ENCODE data around the gene COX6A2. TPM values are rescaled to one million over a fixed set of nuclear protein-coding genes. Genes with fewer than 3 reads are reported as not detected.
A peak's percentile ranks its signal among the peaks of the same experiment; 100 is the strongest.
"Not testable (repeated sequence)": the region's sequence is repeated elsewhere in the genome, so short reads cannot be mapped to it uniquely, and the experiment has no call there.

The COX6A2 gene
- total and polyA plus RNA-seq, 7 experiments from 2014 or later: not detected

GRCh38 chr16:31453255-31454204, 25.4 kb upstream of the COX6A2 start:
- intact Hi-C loops (cut with micrococcal nuclease): no loop called here
- DNase-seq (no peak), ATAC-seq (peak; percentile 48)
- Mint-ChIP-seq H3K27me3 (no peaks in the 10 kb centered on the region), H3K36me3 (peaks cover 0 to 9% (median 0%) of the 10 kb centered on the region in 5 donors), H3K4me3 (no peak overlapping the region), H3K9me3 (peaks cover 0 to 2% (median 0%) of the 10 kb centered on the region in 11 donors), H3K27ac (peak overlapping the region in 8 of 9 donors; percentile 10 to 76 (median 44)), H3K4me1 (peaks cover 22 to 57% (median 46%) of the 10 kb centered on the region in 7 donors)
- H3K4me3 ChIP-seq (ENCODE audit: low read length): no peak overlapping the region
- POLR2A ChIA-PET: interaction anchor here (0.6 to 1.0 kb wide), 2 partner anchors 25 to 264 kb away, joined by 3 read pairs; no protein-coding TSS in a partner anchor
- peaks cover 23 to 29% of the 10 kb centered on the region in 2 donors for H3K4me1 ChIP-seq (ENCODE audit: control insufficient read depth in 2 of 2, insufficient read depth in 2 of 2, low read length in 2 of 2)
- H3K36me3 ChIP-seq (ENCODE audit: control insufficient read depth in 2 of 3, insufficient read depth in 3 of 3, low read length in 3 of 3): no peaks in the 10 kb centered on the region
- no peak overlapping the region for H3K27ac ChIP-seq (ENCODE audit: low read depth, low read length)
- no peaks in the 10 kb centered on the region for H3K9me3 ChIP-seq (ENCODE audit: control insufficient read depth in 2 of 3, low read length in 3 of 3)
- no peaks in the 10 kb centered on the region for H3K27me3 ChIP-seq (ENCODE audit: control insufficient read depth in 2 of 2, insufficient read depth in 2 of 2, low read length in 2 of 2)
- CTCF ChIA-PET: interaction anchor here (1.3 kb wide), 1 partner anchor 471 kb away, joined by 3 read pairs; no protein-coding TSS in a partner anchor

- Mint-ChIP-seq H3K36me3 (peaks cover 0 to 5% (median 0%) of the 10 kb centered on the region in 5 donors), H3K27ac (peak overlapping the region in 7 of 9 donors; percentile 24 to 81 (median 46)), H3K4me3 (no peak overlapping the region), H3K9me3 (no peaks in the 10 kb centered on the region), H3K27me3 (no peaks in the 10 kb centered on the region), H3K4me1 (peaks cover 19 to 51% (median 39%) of the 10 kb centered on the region in 7 donors)
- ChIA-PET CTCF (interaction anchor here (0.6 to 1.3 kb wide), 3 partner anchors 8 to 470 kb away, joined by 3 to 5 read pairs (median 3); no protein-coding TSS in a partner anchor), POLR2A (interaction anchor here (0.6 to 1.0 kb wide), 4 partner anchors 8 to 263 kb away, joined by 3 read pairs; no protein-coding TSS in a partner anchor)
- Histone ChIP-seq H3K4me1 (ENCODE audit: control insufficient read depth in 2 of 2, insufficient read depth in 2 of 2, low read length in 2 of 2) (peaks cover 17 to 21% of the 10 kb centered on the region in 2 donors), H3K27ac (ENCODE audit: low read depth, low read length) (no peak overlapping the region), H3K36me3 (ENCODE audit: control insufficient read depth in 2 of 3, insufficient read depth in 3 of 3, low read length in 3 of 3) (no peaks in the 10 kb centered on the region), H3K27me3 (ENCODE audit: control insufficient read depth in 2 of 2, insufficient read depth in 2 of 2, low read length in 2 of 2) (no peaks in the 10 kb centered on the region), H3K4me3 (ENCODE audit: low read length) (no peak overlapping the region), H3K9me3 (ENCODE audit: control insufficient read depth in 2 of 3, low read length in 3 of 3) (no peaks in the 10 kb centered on the region)
- DNase-seq (no peak), ATAC-seq (no peak)
- intact Hi-C loops (cut with micrococcal nuclease): no loop called here
Measured at GRCh38 chr16:31452631-31453106, 24.5 kb upstream of the COX6A2 start.

- Mint-ChIP-seq H3K4me3 (no peak overlapping the region), H3K27ac (peak overlapping the region in 5 of 9 donors; percentile 24 to 84 (median 28)), H3K36me3 (peaks cover 0 to 5% (median 0%) of the 10 kb centered on the region in 5 donors), H3K9me3 (no peaks in the 10 kb centered on the region), H3K27me3 (no peaks in the 10 kb centered on the region), H3K4me1 (peaks cover 19 to 47% (median 33%) of the 10 kb centered on the region in 7 donors)
- Histone ChIP-seq H3K27ac (ENCODE audit: low read depth, low read length) (no peak overlapping the region), H3K4me3 (ENCODE audit: low read length) (no peak overlapping the region), H3K36me3 (ENCODE audit: control insufficient read depth in 2 of 3, insufficient read depth in 3 of 3, low read length in 3 of 3) (no peaks in the 10 kb centered on the region), H3K9me3 (ENCODE audit: control insufficient read depth in 2 of 3, low read length in 3 of 3) (no peaks in the 10 kb centered on the region), H3K27me3 (ENCODE audit: control insufficient read depth in 2 of 2, insufficient read depth in 2 of 2, low read length in 2 of 2) (no peaks in the 10 kb centered on the region), H3K4me1 (ENCODE audit: control insufficient read depth in 2 of 2, insufficient read depth in 2 of 2, low read length in 2 of 2) (peaks cover 8 to 12% of the 10 kb centered on the region in 2 donors)
- ChIA-PET POLR2A (interaction anchor here (0.6 to 1.0 kb wide), 3 partner anchors 9 to 334 kb away, joined by 3 read pairs; partner anchors contain the start of gene KAT8), CTCF (interaction anchor here (0.6 to 1.3 kb wide), 3 partner anchors 9 to 469 kb away, joined by 3 to 5 read pairs (median 3); no protein-coding TSS in a partner anchor)
- ATAC-seq (no peak), DNase-seq (no peak)
- intact Hi-C loops (cut with micrococcal nuclease): no loop called here
Measured at GRCh38 chr16:31451681-31452351, 23.7 kb upstream of the COX6A2 start.

- Histone ChIP-seq H3K36me3 (ENCODE audit: control insufficient read depth in 2 of 3, insufficient read depth in 3 of 3, low read length in 3 of 3) (no peaks in the 10 kb centered on the region), H3K9me3 (ENCODE audit: control insufficient read depth in 2 of 3, low read length in 3 of 3) (no peaks in the 10 kb centered on the region), H3K4me3 (ENCODE audit: low read length) (no peak overlapping the region), H3K4me1 (ENCODE audit: control insufficient read depth in 2 of 2, insufficient read depth in 2 of 2, low read length in 2 of 2) (peaks cover 4 to 10% of the 10 kb centered on the region in 2 donors), H3K27me3 (ENCODE audit: control insufficient read depth in 2 of 2, insufficient read depth in 2 of 2, low read length in 2 of 2) (no peaks in the 10 kb centered on the region), H3K27ac (ENCODE audit: low read depth, low read length) (no peak overlapping the region)
- no peak for ATAC-seq
- intact Hi-C loops (cut with micrococcal nuclease): no loop called here
- POLR2A ChIA-PET: interaction anchor here (0.7 to 0.8 kb wide), 2 partner anchors 334 to 676 kb away, joined by 3 read pairs; partner anchors contain the start of gene KAT8
- Mint-ChIP-seq H3K4me1 (peaks cover 19 to 41% (median 31%) of the 10 kb centered on the region in 7 donors), H3K4me3 (no peak overlapping the region), H3K27me3 (no peaks in the 10 kb centered on the region), H3K36me3 (peaks cover 0 to 5% (median 0%) of the 10 kb centered on the region in 5 donors), H3K27ac (peak overlapping the region in 3 of 9 donors; percentile 7 to 84 (median 31)), H3K9me3 (no peaks in the 10 kb centered on the region)
- no peak for DNase-seq
- CTCF ChIA-PET: no interaction called here
Measured at GRCh38 chr16:31451201-31451600, 23.0 kb upstream of the COX6A2 start.

- peak overlapping the region in 1 of 9 donors; percentile 47 for H3K27ac Mint-ChIP-seq
- intact Hi-C loops (cut with micrococcal nuclease): loop anchor here (10.0 kb wide), 2 partner anchors 111 to 601 kb away; no protein-coding TSS in a partner anchor
- CTCF ChIA-PET: not testable (repeated sequence)
Measured at GRCh38 chr16:31445931-31446330, 17.8 kb upstream of the COX6A2 start.

GRCh38 chr16:31441956-31442355, 13.8 kb upstream of the COX6A2 start:
- peak overlapping the region in 7 of 9 donors; percentile 9 to 83 (median 21) for H3K27ac Mint-ChIP-seq
- no peaks in the 10 kb centered on the region for H3K36me3 Mint-ChIP-seq
- Histone ChIP-seq H3K27ac (ENCODE audit: low read depth, low read length) (no peak overlapping the region), H3K4me1 (ENCODE audit: control insufficient read depth in 2 of 2, insufficient read depth in 2 of 2, low read length in 2 of 2) (no peaks in the 10 kb centered on the region), H3K9me3 (ENCODE audit: control insufficient read depth in 2 of 3, low read length in 3 of 3) (no peaks in the 10 kb centered on the region), H3K36me3 (ENCODE audit: control insufficient read depth in 2 of 3, insufficient read depth in 3 of 3, low read length in 3 of 3) (no peaks in the 10 kb centered on the region), H3K4me3 (ENCODE audit: low read length) (no peak overlapping the region), H3K27me3 (ENCODE audit: control insufficient read depth in 2 of 2, insufficient read depth in 2 of 2, low read length in 2 of 2) (no peaks in the 10 kb centered on the region)
- ChIA-PET POLR2A (interaction anchor here (1.1 kb wide), 1 partner anchor 13 kb away, joined by 3 read pairs; the partner anchor contains the start of gene COX6A2), CTCF (interaction anchor here (0.6 to 2.4 kb wide), 7 partner anchors 10 to 539 kb away, joined by 3 to 11 read pairs (median 3); partner anchors contain the start of genes ARMC5 and HSD3B7)
- intact Hi-C loops (cut with micrococcal nuclease): loop anchor here (2.0 to 10.0 kb wide), 6 partner anchors 59 to 597 kb away; partner anchors contain the start of gene PYCARD (in 2 of the 2)
- peaks cover 0 to 27% (median 10%) of the 10 kb centered on the region in 7 donors for H3K4me1 Mint-ChIP-seq
- no peaks in the 10 kb centered on the region for H3K9me3 Mint-ChIP-seq
- peaks cover 0 to 3% (median 0%) of the 10 kb centered on the region in 5 donors for H3K27me3 Mint-ChIP-seq
- peak overlapping the region; percentile 70 to 87 (median 83) for H3K4me3 Mint-ChIP-seq
- DNase-seq (no peak), ATAC-seq (no peak)

More at GRCh38 chr16:31445931-31446330, 17.8 kb upstream of the COX6A2 start:
- H3K4me1 ChIP-seq (ENCODE audit: control insufficient read depth in 2 of 2, insufficient read depth in 2 of 2, low read length in 2 of 2); H3K27me3 ChIP-seq (ENCODE audit: control insufficient read depth in 2 of 2, insufficient read depth in 2 of 2, low read length in 2 of 2); H3K36me3 Mint-ChIP-seq; H3K9me3 Mint-ChIP-seq; ATAC-seq; H3K4me3 Mint-ChIP-seq; DNase-seq; H3K9me3 ChIP-seq (ENCODE audit: control insufficient read depth in 2 of 3, low read length in 3 of 3); H3K27me3 Mint-ChIP-seq; H3K27ac ChIP-seq (ENCODE audit: low read depth, low read length); H3K36me3 ChIP-seq (ENCODE audit: control insufficient read depth in 2 of 3, insufficient read depth in 3 of 3, low read length in 3 of 3); H3K4me3 ChIP-seq (ENCODE audit: low read length): not testable (repeated sequence)
- H3K4me1 Mint-ChIP-seq: peaks cover 8 to 20% (median 12%) of the 10 kb centered on the region in 7 donors
- POLR2A ChIA-PET: interaction anchor here (0.7 to 1.5 kb wide), 2 partner anchors 12 to 62 kb away, joined by 4 to 6 read pairs; no protein-coding TSS in a partner anchor

Data from naive thymus-derived CD4-positive, alpha-beta T cell (primary cell).